NCI-H1105 (cell line): ENCODE results near the gene TET1.
"Not testable (repeated sequence)": the region's sequence is repeated elsewhere in the genome, so short reads cannot be mapped to it uniquely, and the experiment has no call there.

ENCODE experiments used
- DNase-seq: peaks from one replicate; lab custom pipeline; 2025; lab: John Stamatoyannopoulos, UW

TET1 gene

GRCh38 chr10:68708987-68709386 lies 148.8 kb downstream of the TET1 start:
- not testable (repeated sequence) for DNase-seq

GRCh38 chr10:68713065-68713464 lies 152.9 kb downstream of the TET1 start:
- DNase-seq: not testable (repeated sequence)

DNA sequence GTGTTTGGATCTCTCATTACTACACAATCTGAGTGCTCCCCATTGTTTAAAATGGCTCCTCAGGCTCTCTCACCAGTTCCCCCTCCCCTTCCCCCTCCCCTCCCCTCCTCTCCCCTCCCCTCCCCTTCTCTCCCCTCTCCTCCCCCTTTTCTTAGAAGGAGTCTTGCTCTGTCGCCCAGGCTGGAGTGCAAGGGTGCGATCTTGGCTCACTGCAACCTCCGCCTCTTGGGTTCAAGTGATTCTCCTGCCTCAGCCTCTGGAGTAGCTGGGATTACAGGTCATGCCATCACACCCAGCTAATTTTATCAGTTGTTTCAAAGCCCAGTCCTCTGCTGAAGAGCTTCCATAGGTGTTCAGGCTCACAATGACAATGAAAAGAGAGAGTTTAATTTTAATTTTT lies 157.3 kb downstream of the TET1 start:
- DNase-seq: no peak

- peak; percentile 93 for DNase-seq
Measured at GRCh38 chr10:68720793-68721672, 160.9 kb downstream of the TET1 start, which contains the start of gene CCAR1. CCAR1 (plus strand) TSS chr10:68721239; CDS start chr10:68722505, 1,266 bp downstream.

DNA sequence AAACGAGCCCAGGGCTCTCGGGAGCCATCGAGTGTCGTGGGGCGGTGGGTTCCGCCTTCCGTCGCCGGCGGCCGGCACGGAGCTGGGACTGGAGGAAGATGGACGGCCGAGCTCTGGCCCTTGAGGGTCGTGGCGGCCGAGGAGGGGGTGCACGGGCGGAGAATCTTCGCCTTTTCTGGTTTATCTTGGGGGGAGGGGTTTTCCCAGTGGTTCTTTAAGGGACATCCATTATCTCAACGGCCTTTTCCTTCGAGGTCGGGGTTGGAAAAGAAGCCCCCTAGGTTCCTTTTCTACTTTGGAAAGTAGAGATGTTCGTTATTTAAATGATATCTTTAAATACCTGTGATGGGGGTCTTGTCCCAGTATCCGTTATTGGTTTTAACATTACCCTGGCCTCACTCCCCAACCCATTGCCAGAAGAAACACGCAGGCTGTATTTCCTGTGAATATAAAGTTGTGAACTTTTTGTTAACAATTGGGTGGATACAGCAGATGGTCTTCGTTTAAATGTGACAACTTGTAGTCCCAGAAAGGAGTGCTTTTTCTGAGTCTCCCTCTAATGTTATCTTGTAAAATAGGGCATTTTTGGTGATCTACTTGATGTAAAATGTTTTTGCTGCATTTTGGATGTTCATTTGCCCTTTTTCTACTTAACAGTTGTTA lies 161.7 kb downstream of the TET1 start:
- no peak for DNase-seq

- no peak for DNase-seq
Measured at GRCh38 chr10:68725016-68725415, 164.9 kb downstream of the TET1 start.

DNA sequence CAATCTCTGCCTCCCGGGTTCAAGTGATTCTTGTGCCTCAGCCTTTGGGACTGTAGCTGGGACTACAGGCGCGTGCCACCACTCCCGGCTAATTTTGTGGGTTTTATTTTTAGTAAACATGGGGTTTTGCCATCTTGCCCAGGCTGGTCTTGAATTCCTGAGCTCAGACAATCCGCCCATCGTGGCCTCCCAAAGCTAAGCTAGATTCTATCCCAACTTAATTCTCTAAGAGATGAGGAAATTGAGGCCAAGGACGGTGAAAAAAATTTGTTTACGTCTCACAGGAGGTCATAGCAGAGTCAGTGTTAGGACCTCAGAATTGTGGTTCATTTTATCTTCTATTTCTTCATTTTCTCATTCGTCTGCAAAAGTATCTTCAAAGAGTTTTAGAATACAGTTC lies 167.0 kb downstream of the TET1 start:
- DNase-seq: no peak

GRCh38 chr10:68732651-68733050 lies 172.5 kb downstream of the TET1 start:
- no peak for DNase-seq

GRCh38 chr10:68734349-68734748 lies 174.2 kb downstream of the TET1 start:
- DNase-seq: no peak

DNA sequence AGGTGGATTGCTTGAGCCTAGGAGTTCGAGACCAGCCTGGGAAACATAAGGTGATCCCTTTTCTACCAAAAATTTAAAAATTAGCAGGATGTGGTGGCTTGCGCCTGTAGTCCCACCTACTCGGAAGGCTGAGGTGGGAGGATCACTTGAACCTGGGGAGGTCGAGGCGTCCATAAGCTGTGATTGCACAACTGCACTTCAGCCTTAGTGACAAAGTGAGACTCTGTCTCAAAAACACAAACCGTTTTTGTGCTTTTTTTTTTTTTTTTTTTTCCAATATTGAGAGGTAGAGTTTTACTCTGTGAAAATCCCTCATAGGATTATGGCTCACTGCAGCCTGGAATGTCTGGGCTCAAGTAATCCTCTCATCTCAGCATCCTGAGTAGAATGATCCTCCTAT lies 175.0 kb downstream of the TET1 start:
- no peak for DNase-seq

DNA sequence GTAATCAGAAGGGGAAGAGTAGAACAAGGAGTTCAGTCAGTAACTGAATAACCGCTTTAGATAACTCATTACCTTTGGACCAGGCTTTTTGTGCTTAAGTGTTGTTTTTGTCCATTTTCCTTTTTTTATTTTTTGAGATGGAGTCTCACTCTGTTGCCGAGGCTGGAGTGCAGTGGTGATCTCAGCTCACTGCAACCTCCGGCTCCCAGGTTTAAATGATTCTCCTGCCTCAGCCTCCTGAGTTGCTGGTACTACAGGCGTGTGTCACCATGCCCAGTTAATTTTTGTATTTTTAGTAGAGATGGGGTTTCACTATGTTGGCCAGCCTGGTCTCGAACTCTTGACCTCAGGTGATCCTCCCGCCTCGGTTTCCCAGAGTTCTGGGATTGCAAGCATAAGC lies 175.6 kb downstream of the TET1 start:
- not testable (repeated sequence) for DNase-seq

- not testable (repeated sequence) for DNase-seq
Measured at GRCh38 chr10:68740676-68741075, 180.5 kb downstream of the TET1 start.

GRCh38 chr10:68742397-68742796 lies 182.3 kb downstream of the TET1 start:
- no peak for DNase-seq
